Measurements from ENCODE around the gene COL28A1.
"Not testable (repeated sequence)": the region's sequence is repeated elsewhere in the genome, so short reads cannot be mapped to it uniquely, and the experiment has no call there.

COL28A1 gene

DNA sequence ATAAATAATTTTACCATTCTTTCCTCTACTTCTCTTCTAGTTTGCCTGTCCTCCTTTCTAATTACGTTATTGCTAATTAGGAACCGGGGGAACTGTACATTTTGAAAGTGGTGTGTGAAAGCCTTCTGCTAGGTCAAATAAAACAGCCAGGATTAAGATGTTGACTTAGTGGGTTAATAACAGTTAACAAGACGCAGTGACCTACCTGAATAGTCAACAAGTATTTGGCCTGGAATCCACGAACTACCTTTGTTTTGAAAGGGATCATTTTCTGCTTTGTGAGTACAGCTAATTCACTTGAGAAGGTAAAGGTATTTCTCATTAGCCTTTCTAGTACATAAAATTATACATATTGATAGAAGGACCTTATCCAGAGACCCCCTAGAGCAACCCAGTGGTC is 139.9 kb downstream of the COL28A1 start:
- Mint-ChIP-seq H3K4me3 (no peak overlapping the region), H3K4me1 (no peaks in the 10 kb centered on the region)

DNA sequence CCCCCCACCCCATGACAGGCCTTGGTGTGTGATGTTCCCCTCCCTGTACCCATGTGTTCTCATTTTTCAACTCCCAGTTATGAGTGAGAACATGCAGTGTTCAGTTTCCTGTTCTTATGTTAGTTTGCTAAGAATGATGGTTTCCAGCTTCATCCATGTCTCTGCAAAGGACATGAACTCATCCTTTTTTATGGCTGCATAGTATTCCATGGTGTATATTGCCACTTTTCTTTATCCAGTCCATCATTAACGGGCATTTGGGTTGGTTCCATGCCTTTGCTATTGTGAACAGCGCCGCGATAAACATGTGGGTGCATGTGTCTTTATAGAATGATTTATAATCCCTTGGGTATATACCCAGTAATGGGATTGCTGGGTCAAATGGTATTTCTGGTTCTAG is 147.5 kb downstream of the COL28A1 start:
- H3K9me3 Mint-ChIP-seq, result peaks cover 13 to 25% of the 10 kb centered on the region in 2 donors
- H3K27me3 Mint-ChIP-seq, ATAC-seq, H3K27ac Mint-ChIP-seq, H3K4me3 Mint-ChIP-seq, H3K4me1 Mint-ChIP-seq, DNase-seq: not testable (repeated sequence)

More for the DNA sequence above, 139.9 kb downstream of the COL28A1 start:
- Mint-ChIP-seq H3K9me3 (peaks cover 11 to 24% of the 10 kb centered on the region in 2 donors), H3K27ac (no peak overlapping the region), H3K27me3 (no peaks in the 10 kb centered on the region)
- no peak for DNase-seq
- no peak for ATAC-seq

DNA sequence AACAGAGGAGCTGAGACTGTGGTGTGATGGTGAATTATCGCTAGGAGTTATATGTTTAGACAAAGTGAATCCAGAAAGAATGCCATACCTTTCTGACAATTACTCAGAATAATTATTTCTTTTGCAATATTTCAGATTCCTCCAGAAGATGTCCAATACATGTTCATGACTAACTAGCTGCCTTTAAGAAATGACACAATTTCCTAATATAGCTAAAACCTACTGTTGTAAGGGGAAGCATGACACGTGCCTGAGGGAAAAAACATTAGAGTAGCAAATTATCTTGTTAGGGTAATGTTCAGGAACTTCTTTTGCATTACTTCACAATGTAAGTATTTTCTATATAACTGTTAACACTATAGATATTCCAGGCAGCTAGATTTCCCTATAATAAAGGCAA is 150.3 kb downstream of the COL28A1 start:
- no peak overlapping the region for H3K4me3 Mint-ChIP-seq
- ATAC-seq (no peak), DNase-seq (no peak)
- H3K27ac Mint-ChIP-seq, result no peak overlapping the region
- no peaks in the 10 kb centered on the region for H3K27me3 Mint-ChIP-seq
- no peaks in the 10 kb centered on the region for H3K9me3 Mint-ChIP-seq
- peaks cover 6% of the 10 kb centered on the region for H3K4me1 Mint-ChIP-seq

DNA sequence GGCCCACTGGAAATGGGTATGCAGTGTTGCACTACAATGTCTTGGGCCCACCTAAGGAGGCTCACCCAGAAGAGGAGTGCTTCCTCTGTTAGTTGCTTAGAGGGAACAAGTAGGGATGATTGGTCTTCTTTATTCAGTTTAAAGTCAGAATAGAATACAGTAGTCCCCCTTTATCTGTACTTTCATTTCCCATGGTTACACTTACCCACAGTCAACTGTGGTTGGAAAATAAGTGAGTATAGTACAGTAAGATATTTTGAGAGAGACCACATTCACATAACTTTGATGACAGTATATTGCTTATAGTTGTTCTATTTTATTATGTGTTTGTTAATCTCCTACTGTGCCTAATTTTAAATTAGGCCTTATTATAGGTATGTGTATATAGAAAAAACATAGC is 151.4 kb downstream of the COL28A1 start:
- H3K4me3 Mint-ChIP-seq, result no peak overlapping the region
- no peak overlapping the region for H3K27ac Mint-ChIP-seq

DNA sequence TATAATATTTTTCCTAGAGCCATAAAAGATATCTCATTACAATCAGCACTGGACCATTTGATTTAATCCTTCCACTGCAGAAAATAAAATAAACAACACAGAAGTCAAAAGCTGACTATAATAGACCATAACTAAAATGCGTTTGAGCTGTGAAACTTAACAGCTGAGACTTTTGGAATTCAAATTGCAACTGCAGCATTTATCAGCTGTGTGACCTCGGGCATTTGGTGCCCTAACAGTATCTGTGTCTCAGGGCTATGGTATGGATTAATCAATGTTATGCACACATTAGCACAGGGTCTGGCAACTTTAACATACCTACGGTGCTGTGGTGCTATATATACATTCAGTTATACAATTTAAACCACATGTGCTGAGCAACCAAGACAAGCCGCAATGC is 160.1 kb downstream of the COL28A1 start:
- Mint-ChIP-seq H3K4me3 (no peak overlapping the region), H3K9me3 (no peaks in the 10 kb centered on the region), H3K4me1 (no peaks in the 10 kb centered on the region), H3K27me3 (no peaks in the 10 kb centered on the region), H3K27ac (no peak overlapping the region)
- DNase-seq (no peak), ATAC-seq (no peak)

More for the DNA sequence above, 151.4 kb downstream of the COL28A1 start:
- DNase-seq (no peak), ATAC-seq (peak; percentile 66)
- no peaks in the 10 kb centered on the region for H3K9me3 Mint-ChIP-seq
- peaks cover 6% of the 10 kb centered on the region for H3K4me1 Mint-ChIP-seq
- H3K27me3 Mint-ChIP-seq, result no peaks in the 10 kb centered on the region

DNA sequence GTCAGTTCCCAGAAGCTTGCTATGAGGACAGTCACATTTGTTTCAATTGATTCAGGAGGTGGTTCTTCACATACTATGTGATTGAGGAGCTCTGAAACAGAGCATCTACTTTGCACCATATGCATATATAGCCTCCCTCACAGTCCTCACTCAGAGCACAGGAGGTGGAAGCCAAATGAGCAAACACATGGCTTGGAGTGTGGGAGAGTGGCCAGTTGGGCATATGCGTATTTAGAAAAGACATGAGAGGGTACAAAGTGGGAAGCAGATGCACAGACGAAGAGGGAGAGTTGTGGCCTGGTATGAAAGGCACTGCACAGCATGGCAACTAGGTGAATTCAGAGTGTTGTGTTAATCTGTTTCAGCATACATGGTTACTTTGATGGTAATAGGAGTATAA is 165.6 kb downstream of the COL28A1 start:
- H3K27me3 Mint-ChIP-seq, result no peaks in the 10 kb centered on the region
- ATAC-seq (no peak), DNase-seq (no peak)
- H3K4me1 Mint-ChIP-seq, result no peaks in the 10 kb centered on the region
- H3K9me3 Mint-ChIP-seq, result no peaks in the 10 kb centered on the region
- H3K4me3 Mint-ChIP-seq, result no peak overlapping the region
- no peak overlapping the region for H3K27ac Mint-ChIP-seq

DNA sequence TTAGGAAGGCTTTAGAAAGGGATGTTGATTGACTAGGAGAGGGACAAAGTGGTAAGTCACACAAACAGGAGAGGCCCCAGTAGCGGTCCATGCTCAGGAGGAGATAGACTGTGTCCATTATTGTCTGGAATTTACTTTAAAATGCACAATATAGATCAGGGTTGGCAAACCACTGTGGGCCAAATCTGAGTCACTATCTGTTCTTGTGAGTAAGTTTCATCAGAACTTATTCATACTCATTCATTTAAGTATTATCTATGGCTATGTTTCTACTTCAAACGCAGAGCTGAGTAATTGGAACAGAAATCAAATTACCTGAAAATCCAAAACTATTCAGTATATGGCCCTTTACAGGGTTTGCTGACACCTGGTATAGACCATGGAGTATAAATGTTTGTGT is 166.5 kb downstream of the COL28A1 start:
- DNase-seq, result no peak
- Mint-ChIP-seq H3K27me3 (no peaks in the 10 kb centered on the region), H3K27ac (no peak overlapping the region), H3K9me3 (no peaks in the 10 kb centered on the region), H3K4me1 (no peaks in the 10 kb centered on the region), H3K4me3 (no peak overlapping the region)
- peak; percentile 60 for ATAC-seq

DNA sequence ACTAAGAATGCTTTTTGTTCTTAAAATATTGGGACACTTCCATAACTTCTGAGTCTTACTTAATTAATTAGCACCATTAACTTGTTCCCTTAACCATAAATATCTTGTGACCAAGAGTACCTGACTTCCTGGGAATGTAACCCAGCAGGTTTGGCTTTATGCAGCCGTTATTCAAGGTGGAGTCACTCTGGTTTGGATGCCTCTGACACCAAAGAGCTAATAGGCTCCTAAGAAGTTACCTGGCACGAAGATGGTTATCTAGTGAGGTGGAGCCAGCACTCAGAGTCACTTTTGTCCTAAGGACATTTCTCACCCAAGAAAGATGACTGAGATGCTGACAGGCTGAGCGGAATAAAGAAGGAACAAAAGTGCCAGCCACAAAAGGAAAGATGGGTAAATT is 181.0 kb downstream of the COL28A1 start:
- Mint-ChIP-seq H3K9me3 (peaks cover 0 to 7% of the 10 kb centered on the region in 2 donors), H3K27ac (no peak overlapping the region), H3K27me3 (no peaks in the 10 kb centered on the region), H3K4me1 (no peaks in the 10 kb centered on the region), H3K4me3 (no peak overlapping the region)
- DNase-seq (no peak), ATAC-seq (no peak)

DNA sequence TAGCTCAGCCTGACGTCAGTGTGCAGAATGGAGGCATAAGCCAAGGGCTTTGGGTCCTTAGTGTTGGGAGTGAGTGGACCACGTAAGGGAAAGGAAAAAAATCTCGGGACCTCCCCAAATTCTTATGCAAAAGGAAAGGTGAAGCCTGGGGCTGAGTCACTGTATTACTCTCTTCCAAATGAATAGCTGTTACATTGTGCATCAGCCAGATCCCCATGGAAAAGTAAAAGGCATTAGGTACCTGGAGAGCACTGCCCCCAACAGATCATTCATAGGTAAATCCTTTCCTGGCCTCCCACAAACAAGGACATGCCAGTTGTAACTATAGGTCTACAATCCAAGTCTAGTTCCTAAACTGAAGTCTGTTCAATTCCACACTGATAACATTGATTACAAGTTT is 182.8 kb downstream of the COL28A1 start:
- Mint-ChIP-seq H3K4me3 (no peak overlapping the region), H3K27me3 (no peaks in the 10 kb centered on the region)
- no peak for DNase-seq

DNA sequence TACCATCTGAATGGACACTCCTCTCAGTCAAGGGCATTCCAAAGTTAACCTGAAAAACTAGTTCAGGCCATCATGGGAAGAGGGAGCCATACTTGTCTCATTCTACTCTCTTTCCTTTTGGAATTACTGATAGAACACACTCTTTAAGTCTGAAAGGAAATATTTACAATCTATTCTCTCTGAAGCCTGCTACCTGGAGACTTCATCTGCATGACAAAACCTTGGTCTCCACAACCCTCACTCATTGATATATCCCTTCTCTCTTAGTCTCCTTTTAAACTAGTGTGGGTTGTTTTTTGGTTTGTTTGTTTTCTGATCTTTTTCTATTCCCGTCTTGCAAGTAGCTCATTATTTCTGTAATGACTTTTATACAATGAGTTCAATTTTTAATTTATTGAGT is 183.8 kb downstream of the COL28A1 start:
- no peaks in the 10 kb centered on the region for H3K27me3 Mint-ChIP-seq
- H3K9me3 Mint-ChIP-seq, result peaks cover 0 to 7% of the 10 kb centered on the region in 2 donors
- no peaks in the 10 kb centered on the region for H3K4me1 Mint-ChIP-seq
- ATAC-seq (no peak), DNase-seq (no peak)
- H3K4me3 Mint-ChIP-seq, result no peak overlapping the region
- H3K27ac Mint-ChIP-seq, result no peak overlapping the region

More for the DNA sequence above, 182.8 kb downstream of the COL28A1 start:
- Mint-ChIP-seq H3K9me3 (peaks cover 0 to 7% of the 10 kb centered on the region in 2 donors), H3K27ac (no peak overlapping the region), H3K4me1 (no peaks in the 10 kb centered on the region)
- ATAC-seq, result no peak

DNA sequence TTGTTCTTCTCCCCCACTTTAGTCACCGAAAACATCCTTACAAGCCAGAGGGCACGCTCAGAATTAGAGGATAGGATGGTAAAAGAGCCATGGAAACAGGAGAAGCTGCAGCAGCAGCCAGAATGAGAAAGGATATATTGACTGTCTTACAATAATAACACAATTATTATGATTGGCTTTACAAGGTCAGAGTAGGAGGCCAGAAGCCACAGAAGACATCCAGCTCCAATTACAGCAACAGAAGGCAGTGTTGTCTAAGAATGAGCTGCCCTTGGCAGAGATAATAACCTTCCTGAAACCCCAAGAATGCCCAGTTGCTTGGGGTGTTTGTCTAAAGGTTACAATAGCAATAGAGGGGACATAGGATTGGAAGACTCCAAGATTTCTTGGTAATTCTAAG is 184.5 kb downstream of the COL28A1 start:
- Mint-ChIP-seq H3K9me3 (peaks cover 0 to 7% of the 10 kb centered on the region in 2 donors), H3K27me3 (no peaks in the 10 kb centered on the region), H3K4me3 (no peak overlapping the region), H3K27ac (no peak overlapping the region), H3K4me1 (no peaks in the 10 kb centered on the region)
- ATAC-seq, result no peak
- DNase-seq, result no peak

DNA sequence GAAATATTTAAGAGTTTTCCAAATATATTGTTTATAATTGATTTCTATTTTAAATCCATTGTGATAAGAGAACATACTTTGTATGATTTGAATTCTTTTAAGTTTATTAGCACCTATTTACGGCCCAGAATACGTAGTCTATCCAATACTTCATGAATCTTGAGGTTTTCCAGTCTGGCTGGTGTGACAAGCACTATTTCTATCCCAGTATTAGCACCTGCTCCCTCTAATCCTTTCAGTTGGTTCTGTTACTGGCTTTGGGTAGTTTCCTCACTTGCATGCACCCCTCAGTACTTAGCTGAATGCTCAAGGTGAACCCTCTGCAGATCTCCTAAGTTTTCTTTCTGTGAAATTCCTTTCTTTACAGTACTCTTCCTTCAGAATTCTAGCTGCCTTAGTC is 186.5 kb downstream of the COL28A1 start:
- ATAC-seq (no peak), DNase-seq (no peak)
- Mint-ChIP-seq H3K27ac (no peak overlapping the region), H3K9me3 (peaks cover 0 to 7% of the 10 kb centered on the region in 2 donors), H3K4me3 (no peak overlapping the region), H3K4me1 (no peaks in the 10 kb centered on the region), H3K27me3 (peaks cover 7% of the 10 kb centered on the region)

DNA sequence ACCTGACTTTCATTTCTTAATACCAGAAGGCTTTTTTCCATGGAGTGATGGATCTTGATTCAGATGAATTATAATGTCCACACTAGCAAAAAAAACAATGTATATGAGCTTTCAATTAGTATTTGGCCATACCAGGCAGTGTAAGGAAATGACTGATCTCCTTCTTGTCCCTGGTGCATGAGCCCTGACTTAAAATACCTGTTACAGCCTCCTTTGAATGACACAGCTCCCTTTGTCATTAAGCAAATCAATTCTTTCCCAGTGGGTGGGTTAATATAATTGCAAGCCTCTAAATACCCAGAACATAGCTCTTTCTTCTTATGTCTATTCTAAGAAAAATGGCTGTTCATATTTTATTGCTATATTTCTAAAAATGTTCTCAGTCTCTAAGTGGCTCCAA is 188.6 kb downstream of the COL28A1 start:
- no peak overlapping the region for H3K4me3 Mint-ChIP-seq

DNA sequence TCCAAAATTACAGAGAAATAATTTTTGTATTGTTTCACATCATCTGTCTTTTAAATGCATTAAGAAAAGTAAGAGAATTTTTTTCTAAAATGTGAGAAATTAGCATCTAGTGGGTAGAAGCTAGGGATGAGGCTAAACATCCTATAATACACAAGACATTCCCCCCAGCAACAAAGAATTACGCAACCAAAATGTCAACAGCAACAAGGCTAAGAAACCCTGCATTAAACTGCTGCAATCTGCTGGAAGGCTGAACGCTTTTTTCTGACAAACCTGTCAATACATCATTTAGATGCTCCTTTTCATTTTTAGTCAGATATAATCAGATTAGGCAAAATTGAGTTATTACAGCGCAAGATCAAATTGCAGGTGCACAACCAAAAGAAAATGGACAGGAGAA is 191.1 kb downstream of the COL28A1 start:
- Mint-ChIP-seq H3K27me3 (peaks cover 7% of the 10 kb centered on the region), H3K4me3 (no peak overlapping the region), H3K4me1 (no peaks in the 10 kb centered on the region), H3K27ac (no peak overlapping the region), H3K9me3 (no peaks in the 10 kb centered on the region)
- DNase-seq (no peak), ATAC-seq (no peak)

More for the DNA sequence above, 188.6 kb downstream of the COL28A1 start:
- Mint-ChIP-seq H3K9me3 (peaks cover 0 to 5% of the 10 kb centered on the region in 2 donors), H3K4me1 (no peaks in the 10 kb centered on the region), H3K27ac (no peak overlapping the region), H3K27me3 (peaks cover 7% of the 10 kb centered on the region)
- DNase-seq, result no peak
- no peak for ATAC-seq

DNA sequence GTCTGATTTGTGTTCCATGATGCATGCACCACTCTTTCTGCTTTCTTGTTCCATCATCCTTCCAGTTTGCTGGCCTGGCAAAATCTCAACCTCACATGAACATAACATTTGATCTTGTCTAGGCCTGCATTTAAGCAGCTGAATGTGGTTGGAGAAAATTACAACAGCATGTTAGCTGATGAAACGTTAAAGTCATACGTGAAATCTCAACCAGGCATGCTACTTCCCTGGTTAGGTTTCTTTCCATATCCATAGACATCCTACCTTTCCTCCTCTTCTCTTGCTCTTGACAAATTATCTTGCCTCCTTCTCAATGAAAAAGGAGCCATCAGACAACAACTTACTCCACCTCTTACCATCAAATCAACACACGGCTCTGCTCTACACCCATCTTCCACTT is 199.8 kb downstream of the COL28A1 start:
- Mint-ChIP-seq H3K4me1 (no peaks in the 10 kb centered on the region), H3K9me3 (no peaks in the 10 kb centered on the region), H3K4me3 (no peak overlapping the region), H3K27me3 (peaks cover 2% of the 10 kb centered on the region), H3K27ac (no peak overlapping the region)
- no peak for DNase-seq
- ATAC-seq, result no peak

DNA sequence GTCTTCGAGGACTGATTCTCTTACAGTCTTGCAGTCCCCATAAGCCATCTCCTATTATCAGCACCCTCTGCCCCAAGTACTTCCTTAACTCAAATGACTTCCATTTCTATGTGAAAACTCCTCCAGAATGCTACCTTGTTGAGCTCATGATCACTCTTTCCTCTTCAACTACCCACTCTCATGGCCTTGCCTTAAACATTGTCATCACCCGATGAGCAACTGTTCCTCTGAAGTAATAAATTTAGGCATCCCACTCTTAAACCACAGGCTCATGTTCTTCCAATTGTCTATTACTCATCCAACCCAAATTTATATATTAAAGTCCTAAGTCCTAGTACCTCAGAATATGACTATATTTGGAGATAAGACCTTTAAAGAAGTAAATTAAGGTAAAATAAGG is 200.5 kb downstream of the COL28A1 start:
- H3K27me3 Mint-ChIP-seq, result peaks cover 9% of the 10 kb centered on the region
- no peak for DNase-seq

DNA sequence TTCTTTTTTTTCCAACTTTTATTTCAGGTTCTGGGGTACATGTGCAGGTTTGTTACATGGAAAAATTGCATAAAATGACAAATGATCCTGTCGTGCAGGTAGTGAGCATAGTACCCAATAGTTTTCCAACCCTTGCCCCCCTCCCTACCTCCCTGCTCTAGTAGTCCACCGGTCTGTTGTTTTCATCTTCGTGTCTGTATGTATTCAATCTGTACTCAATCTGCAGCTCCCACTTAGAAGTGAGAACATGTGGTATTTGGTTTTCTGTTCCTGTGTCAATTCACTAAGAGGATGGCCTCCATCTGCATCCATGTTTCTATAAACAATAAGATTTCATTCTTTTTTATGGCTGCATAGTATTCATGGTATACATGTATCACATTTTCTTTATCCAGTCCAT is 202.1 kb downstream of the COL28A1 start:
- H3K27me3 Mint-ChIP-seq, result peaks cover 9% of the 10 kb centered on the region
- ATAC-seq, result no peak

More for the DNA sequence above, 200.5 kb downstream of the COL28A1 start:
- H3K9me3 Mint-ChIP-seq, result no peaks in the 10 kb centered on the region
- no peak overlapping the region for H3K4me3 Mint-ChIP-seq
- no peak for ATAC-seq
- H3K27ac Mint-ChIP-seq, result no peak overlapping the region
- no peaks in the 10 kb centered on the region for H3K4me1 Mint-ChIP-seq

More for the DNA sequence above, 202.1 kb downstream of the COL28A1 start:
- Mint-ChIP-seq H3K4me3 (no peak overlapping the region), H3K27ac (no peak overlapping the region), H3K9me3 (no peaks in the 10 kb centered on the region), H3K4me1 (no peaks in the 10 kb centered on the region)
- DNase-seq, result no peak
